K562 (cell line): ENCODE measurements around the gene ASB10. TPM values are rescaled to one million over a fixed set of nuclear protein-coding genes. Genes with fewer than 3 reads are reported as not detected.

Experiments
- BCOR ChIP-seq: fragments of 450-650 bp; IDR thresholded peaks from 2 replicates; pipeline ENCODE4 v1.6.1; 2016
- BRCA1 ChIP-seq, 2 experiments: fragments of 450-650 bp in 1 of 2; sonication (generic) in 1 of 2; formaldehyde crosslinking in 1 of 2; IDR thresholded peaks; 2 replicates each; pipeline versions ENCODE4 v1.5.0 to v1.6.1; 2017 to 2020; ENCODE audit warnings: mild to moderate bottlenecking in 1 of 2, missing genetic modification reagents in 1 of 2
- ELF4 ChIP-seq: fragments of 450-650 bp; formaldehyde crosslinking; IDR thresholded peaks from 2 replicates; pipeline ENCODE4 v1.4.0; 2022; ENCODE audit warnings: missing genetic modification characterization
- HCFC1 ChIP-seq: IDR thresholded peaks from 2 replicates; pipeline ENCODE4 v1.6.1; 2012; ENCODE audit warnings: low read depth, low read length, improper control_type of control experiment
- HIVEP1 ChIP-seq: fragments of 250-450 bp; sonication (Bioruptor Pico); IDR thresholded peaks from 2 replicates; pipeline ENCODE4 v1.4.0; 2020; ENCODE audit warnings: mild to moderate bottlenecking
- KAT7 ChIP-seq: sonication (generic); formaldehyde crosslinking; IDR thresholded peaks from 2 replicates; pipeline ENCODE4 v1.8.0; 2022; ENCODE audit warnings: missing genetic modification reagents, mild to moderate bottlenecking, borderline replicate concordance
- KDM1A ChIP-seq, 2 experiments: fragments of 450-650 bp; IDR thresholded peaks; 2 replicates each; pipeline ENCODE4 v1.6.1; 2016; ENCODE audit warnings: mild to moderate bottlenecking in 2 of 2
- MAFF ChIP-seq: IDR thresholded peaks from 2 replicates; pipeline ENCODE4 v1.6.1; 2012; ENCODE audit warnings: low read length, improper control_type of control experiment
- NR2C2 ChIP-seq, 2 experiments: fragments of 200-800 bp in 1 of 2; sonication (Bioruptor generic) in 1 of 2; sonication (generic) in 1 of 2; formaldehyde crosslinking in 1 of 2; IDR thresholded peaks; 2 replicates each; pipeline versions ENCODE4 v1.6.1 to v1.8.0; 2016 to 2022; ENCODE audit warnings: mild to moderate bottlenecking in 1 of 2, missing compliant biosample characterization in 1 of 2, missing genetic modification characterization in 1 of 2, missing genetic modification reagents in 1 of 2
- PHF20 ChIP-seq: fragments of 450-650 bp; IDR thresholded peaks from 2 replicates; pipeline ENCODE4 v1.6.1; 2018; ENCODE audit not compliant: partially characterized antibody
- POLR2B ChIP-seq: fragments of 450-650 bp; IDR thresholded peaks from 2 replicates; pipeline ENCODE4 v1.6.1; 2018; ENCODE audit warnings: low read depth; ENCODE audit not compliant: partially characterized antibody
- POLR3G ChIP-seq: IDR thresholded peaks from 2 replicates; pipeline ENCODE4 v1.6.1; 2011; ENCODE audit not compliant: insufficient read length, insufficient replicate concordance; ENCODE audit errors: extremely low read depth
- TCF3 ChIP-seq: sonication (generic); formaldehyde crosslinking; IDR thresholded peaks from 2 replicates; pipeline ENCODE4 v1.4.0; 2020; ENCODE audit warnings: mild to moderate bottlenecking, missing genetic modification reagents
- TGIF2 ChIP-seq: sonication (generic); formaldehyde crosslinking; IDR thresholded peaks from 2 replicates; pipeline ENCODE4 v1.8.1; 2022; ENCODE audit warnings: mild to moderate bottlenecking, missing genetic modification reagents, moderate library complexity
- TOE1 ChIP-seq, 2 experiments: fragments of 450-650 bp in 1 of 2; sonication (generic) in 1 of 2; formaldehyde crosslinking in 1 of 2; IDR thresholded peaks; 2 replicates each; pipeline versions ENCODE4 v1.7.1 to v1.8.0; 2016 to 2022; ENCODE audit warnings: borderline replicate concordance in 2 of 2, mild to moderate bottlenecking in 2 of 2, antibody characterized with exemption in 1 of 2, inconsistent platforms in 1 of 2, low read depth in 1 of 2, missing genetic modification reagents in 1 of 2, moderate library complexity in 1 of 2
- TRIM24 ChIP-seq, 2 experiments: fragments of 450-650 bp; IDR thresholded peaks; 2 replicates each; pipeline ENCODE4 v1.6.1; 2016
- U2AF2 ChIP-seq: fragments of 200-400 bp; formaldehyde crosslinking; optimal IDR thresholded peaks from 2 replicates; pipeline ENCODE3; 2017; ENCODE audit warnings: low read depth, mild to moderate bottlenecking, low read length
- ZFP36 ChIP-seq: fragments of 150-350 bp; IDR thresholded peaks from 2 replicates; pipeline ENCODE4 v1.6.1; 2018; ENCODE audit warnings: low read length, low read depth; ENCODE audit not compliant: partially characterized antibody
- ZNF146 ChIP-seq: IDR thresholded peaks from one replicate; pipeline ENCODE4 v1.6.1; 2018; ENCODE audit warnings: missing compliant biosample characterization; ENCODE audit not compliant: unreplicated experiment
- polyA plus RNA-seq, 8 experiments: library from polyadenylated mRNA; depleted of rRNA in 4 of 8; stranded (reverse) in 5 of 8; unstranded in 3 of 8; fragments of >200 nt; fragmentation: Nextera tagmentation in 2 of 8; fragmentation: Illumina TruSeq in 1 of 8; extraction: Ambion mirVana in 2 of 8; extraction: Trizol in 1 of 8; gene quantifications; 2 replicates each; pipeline versions ENCODE4 v1.2.1 to v1.2.3, GENCODE V29; 2011 to 2014; ENCODE audit warnings: inconsistent platforms in 1 of 8, missing spikeins in 1 of 8
- total RNA-seq, 7 experiments: library from RNA; depleted of rRNA in 6 of 7; stranded (reverse); fragments of >200 nt in 6 of 7; fragmentation: Illumina TruSeq in 2 of 7; extraction: Trizol in 2 of 7; gene quantifications; 2 replicates each; pipeline versions ENCODE4 v1.2.1 to v1.2.3, GENCODE V29; 2011 to 2021; ENCODE audit warnings: low replicate concordance in 1 of 7
- TF ChIP-seq, protein P1 (sequence below), 2 experiments: IDR thresholded peaks in 1 of 2; conservative IDR thresholded peaks in 1 of 2; 2 replicates each; pipeline ENCODE4 v1.6.1; 2016; ENCODE audit warnings: low read depth in 2 of 2, mild to moderate bottlenecking in 1 of 2, missing compliant biosample characterization in 1 of 2, missing genetic modification characterization in 1 of 2, moderate library complexity in 1 of 2
- TF ChIP-seq, protein P2 (sequence below): sonication (generic); formaldehyde crosslinking; IDR thresholded peaks from 2 replicates; pipeline ENCODE4 v1.8.0; 2022; ENCODE audit warnings: mild to moderate bottlenecking, low read depth, missing genetic modification reagents

The ASB10 gene
- total and polyA plus RNA-seq, 9 of the 15 experiments (the other 6 are each of a cell fraction or from before 2014, with no cell fraction given) = not detected

DNA sequence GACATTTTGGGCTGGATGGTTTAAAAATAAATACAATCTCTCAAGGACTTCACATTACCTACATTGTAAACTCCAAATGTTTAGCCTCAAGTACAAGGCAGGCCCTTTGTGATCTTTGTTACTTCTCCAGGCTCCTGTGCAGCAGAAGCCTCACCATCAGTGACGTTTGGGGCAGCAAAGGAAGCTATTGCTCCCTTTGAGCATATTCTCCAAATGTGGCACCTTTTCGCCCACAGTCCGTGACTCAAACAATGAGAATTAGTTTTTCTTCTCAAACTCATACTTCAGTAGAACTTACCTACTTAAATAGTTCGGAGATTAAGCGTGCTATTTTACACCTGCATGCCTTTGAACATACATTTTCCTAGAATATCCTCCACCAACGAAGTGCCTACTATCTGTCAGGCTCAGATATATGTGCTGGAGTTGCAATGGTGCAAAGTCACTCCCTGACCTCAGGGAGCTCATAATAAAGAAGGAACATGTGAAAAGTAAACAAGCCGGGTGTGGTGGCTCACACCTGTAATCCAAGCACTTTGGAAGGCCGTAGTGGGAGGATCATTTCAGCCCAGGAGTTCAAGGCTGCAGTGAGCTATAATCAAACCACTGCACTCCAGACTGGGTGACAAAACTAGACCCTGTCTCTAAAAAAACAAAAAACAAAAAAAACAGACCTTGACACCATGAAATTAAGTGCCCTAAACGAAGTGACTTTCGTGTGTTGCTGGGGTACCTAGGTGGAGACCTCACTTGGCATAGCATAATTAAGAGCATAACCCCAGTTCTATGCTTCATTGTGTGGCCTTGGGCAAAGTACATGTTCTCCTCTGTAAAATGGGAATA is 41.2 kb upstream of the ASB10 start (continued):
- TF ChIP-seq POLR3G (no peak), ELF4 (CRISPR knock-in tag) (no peak), ZFP36 (no peak), NR2C2 (CRISPR knock-in tag; IDR thresholded peaks at IDR 0.05) (no peak), NR2C2 (tag; IDR thresholded peaks at IDR 0.05) (no peak), TCF3 (CRISPR knock-in tag) (peak; percentile 37; the same call in 1 of the 2 replicates), BCOR (0 out of 2 replicates have a peak, but pooled peaks have one; percentile 14), PHF20 (no peak), TGIF2 (CRISPR knock-in tag) (no peak), BRCA1 (IDR thresholded peaks at IDR 0.05) (no peak), BRCA1 (CRISPR knock-in tag; IDR thresholded peaks at IDR 0.05) (no peak), U2AF2 (no peak), TRIM24 (IDR thresholded peaks at IDR 0.05) (peak; percentile 12 to 31; a peak in 2 of 4 replicates), MAFF (peak; percentile 35; the same call in 1 of the 2 replicates), KAT7 (CRISPR knock-in tag) (peak; percentile 56; the same call in 1 of the 2 replicates), TOE1 (IDR thresholded peaks at IDR 0.05; ENCODE audit: borderline replicate concordance) (no peak; the same call in 1 of the 2 replicates), TOE1 (CRISPR knock-in tag; IDR thresholded peaks at IDR 0.05; ENCODE audit: borderline replicate concordance, low read depth) (no peak), ZNF146 (CRISPR knock-in tag) (no peak), KDM1A (IDR thresholded peaks at IDR 0.05) (peak in 1 of 2 experiments; percentile 53; a peak in 2 of 4 replicates), HIVEP1 (no peak), POLR2B (no peak), HCFC1 (0 out of 2 replicates have a peak, but pooled peaks have one; percentile 6)
- TF ChIP-seq, protein P1, sequence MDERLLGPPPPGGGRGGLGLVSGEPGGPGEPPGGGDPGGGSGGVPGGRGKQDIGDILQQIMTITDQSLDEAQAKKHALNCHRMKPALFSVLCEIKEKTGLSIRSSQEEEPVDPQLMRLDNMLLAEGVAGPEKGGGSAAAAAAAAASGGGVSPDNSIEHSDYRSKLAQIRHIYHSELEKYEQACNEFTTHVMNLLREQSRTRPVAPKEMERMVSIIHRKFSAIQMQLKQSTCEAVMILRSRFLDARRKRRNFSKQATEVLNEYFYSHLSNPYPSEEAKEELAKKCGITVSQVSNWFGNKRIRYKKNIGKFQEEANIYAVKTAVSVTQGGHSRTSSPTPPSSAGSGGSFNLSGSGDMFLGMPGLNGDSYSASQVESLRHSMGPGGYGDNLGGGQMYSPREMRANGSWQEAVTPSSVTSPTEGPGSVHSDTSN (CRISPR knock-in tag; IDR thresholded peaks at IDR 0.05; ENCODE audit: low read depth) = no peak
- TF ChIP-seq, protein P1 (tag; conservative IDR thresholded peaks at IDR 0.05; ENCODE audit: low read depth) = peak; percentile 69; the same call in 1 of the 2 replicates
- TF ChIP-seq, protein P2, sequence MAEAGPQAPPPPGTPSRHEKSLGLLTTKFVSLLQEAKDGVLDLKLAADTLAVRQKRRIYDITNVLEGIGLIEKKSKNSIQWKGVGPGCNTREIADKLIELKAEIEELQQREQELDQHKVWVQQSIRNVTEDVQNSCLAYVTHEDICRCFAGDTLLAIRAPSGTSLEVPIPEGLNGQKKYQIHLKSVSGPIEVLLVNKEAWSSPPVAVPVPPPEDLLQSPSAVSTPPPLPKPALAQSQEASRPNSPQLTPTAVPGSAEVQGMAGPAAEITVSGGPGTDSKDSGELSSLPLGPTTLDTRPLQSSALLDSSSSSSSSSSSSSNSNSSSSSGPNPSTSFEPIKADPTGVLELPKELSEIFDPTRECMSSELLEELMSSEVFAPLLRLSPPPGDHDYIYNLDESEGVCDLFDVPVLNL (CRISPR knock-in tag) = no peak
